Ovary (tissue), 9 donors: Measurements from ENCODE around the gene KCND2. TPM values are rescaled to one million over a fixed set of nuclear protein-coding genes. Genes with fewer than 3 reads are reported as not detected.

ENCODE experiments used
- DNase-seq, 5 donors: peaks; one replicate each; pipeline ENCODE4 v3.0.0-alpha.2; 2019 to 2020
- H3K27ac ChIP-seq, 2 donors: fragments of 200-600 bp; one replicate each; pipeline versions ENCODE4 v1.5.1 to v1.8.0; 2019 to 2022
- H3K27me3 ChIP-seq: fragments of 200-600 bp; one replicate; pipeline ENCODE4 v1.8.0; 2022
- H3K36me3 ChIP-seq: fragments of 200-600 bp; sonication (generic); one replicate; pipeline ENCODE4 v1.5.1; 2019
- H3K4me1 ChIP-seq: one replicate; pipeline ENCODE4 v1.8.1; 2013; ENCODE audit warnings: mild to moderate bottlenecking, moderate library complexity; ENCODE audit not compliant: insufficient read depth
- H3K4me3 ChIP-seq: fragments of 200-600 bp; sonication (generic); one replicate; pipeline ENCODE4 v1.5.1; 2017
- H3K9me3 ChIP-seq, 2 donors: fragments of 200-600 bp in 1 of 2; sonication (generic) in 1 of 2; one replicate each; pipeline versions ENCODE4 v1.5.1 to v1.8.1; 2013 to 2019; ENCODE audit warnings: mild to moderate bottlenecking in 1 of 2, moderate library complexity in 1 of 2
- EP300 ChIP-seq: sonication (generic); formaldehyde crosslinking; IDR thresholded peaks from one replicate; pipeline ENCODE4 v1.6.1; 2017; ENCODE audit warnings: antibody characterized with exemption
- POLR2A ChIP-seq: fragments of 450-650 bp; IDR thresholded peaks from one replicate; pipeline ENCODE4 v1.6.1; 2017; ENCODE audit warnings: antibody characterized with exemption, mild to moderate bottlenecking, moderate library complexity
- WGBS, 3 donors: extraction: QIAGEN DNeasy Blood & Tissue Kit in 1 of 3; methylation state at CpG; one replicate each; pipeline versions ENCODE4 v1.1.5 to v1.1.7; 2013 to 2017; 5-methylcytosine and 5-hydroxymethylcytosine counted together
- intact Hi-C, 4 donors: fragments of 100-400 bp; cut with DNase I; formaldehyde crosslinking; loops; one replicate each; pipeline versions ENCODE4 v1.11.0 to v1.15.1; 2022 to 2023
- polyA plus RNA-seq, 2 donors: library from polyadenylated mRNA; stranded (reverse); fragments of 200-250 nt in 1 of 2; fragments of 350-450 nt in 1 of 2; fragmentation: Illumina TruSeq in 1 of 2; extraction: RNeasy Lipid Tissue Mini Kit (QIAGEN cat#74804) in 1 of 2; gene quantifications; one replicate each; pipeline ENCODE4 v1.2.3, GENCODE V29; 2013 to 2014
- total RNA-seq, 7 donors: library from RNA; depleted of rRNA in 2 of 7; stranded (reverse); fragments of >200 nt in 2 of 7; fragmentation: NEBNext Ultra II Directional in 3 of 7; extraction: Animal tissue kit (Norgen Biotek cat#: 25700) in 3 of 7; gene quantifications; one replicate each; pipeline versions ENCODE4 v1.1.0 to v1.2.4, GENCODE V29; 2016 to 2023
- TF ChIP-seq, protein P1 (sequence below), 3 donors: fragments of 450-650 bp in 2 of 3; fragments of 200-600 bp in 1 of 3; IDR thresholded peaks; one replicate each; pipeline versions ENCODE4 v1.5.1 to v1.8.0; 2016 to 2022; ENCODE audit warnings: antibody characterized with exemption in 3 of 3, mild to moderate bottlenecking in 1 of 3
- donor health status: DM: no; HTN: no; CAD: no; lungs with moderate emphysema.
- donor health status: DM: no; HTN: no; CAD: no.
- donor health status: Bipolar disorder and iron deficiency.
- donor health status: DM: yes; HTN: yes; CAD: no.
- donor health status: DM: no; HTN: no; CAD: no.
- donor health status: DM: yes; HTN: yes; CAD: no.

Gene KCND2
- total and polyA plus RNA-seq, 9 donors: 3.2 to 14.5 (median 5.4) TPM

DNA sequence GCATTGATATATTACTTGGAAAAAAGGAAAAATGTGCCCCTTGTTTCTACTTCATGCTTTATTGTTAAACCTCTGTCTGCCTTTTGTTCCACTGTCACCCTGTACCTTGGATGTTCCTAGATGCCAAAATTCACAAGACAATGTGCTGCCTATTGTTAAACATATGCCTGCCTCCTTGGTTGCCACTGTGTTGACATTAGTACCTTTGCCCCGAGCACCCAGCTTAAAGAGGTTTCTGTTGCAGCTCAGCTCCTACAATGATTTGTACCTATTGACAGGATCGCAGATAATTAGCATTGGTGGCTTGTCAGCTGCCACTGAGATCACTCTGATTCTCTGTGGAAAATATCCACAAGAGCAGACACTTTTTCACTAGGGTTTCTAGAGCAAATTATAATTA is 188.0 kb downstream of the KCND2 start:
- intact Hi-C loops: no loop called here
- 73 to 83% (median 80%) methylated on average over 2 of the region's 2 CpGs for WGBS, 3 donors

DNA sequence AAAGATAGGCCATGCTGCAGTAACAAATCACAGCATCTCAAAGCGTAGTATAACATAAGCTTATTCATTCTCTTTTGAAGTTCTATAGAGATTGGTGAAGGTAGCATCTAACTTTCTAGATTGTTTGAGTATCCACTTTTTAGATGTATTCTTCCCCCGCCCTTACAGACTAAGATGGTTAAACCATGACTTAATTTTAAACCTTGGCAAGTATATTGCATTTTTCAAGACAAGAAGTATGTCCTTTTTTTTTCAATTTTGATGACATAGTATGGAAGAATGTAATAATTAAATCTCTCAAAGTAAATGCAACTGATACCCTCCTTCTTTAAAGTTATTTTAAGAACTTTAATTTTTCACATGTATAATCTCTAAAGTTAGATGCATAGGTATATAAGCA is 190.0 kb downstream of the KCND2 start:
- no peak overlapping the region for H3K27ac ChIP-seq
- H3K27me3 ChIP-seq: no peaks in the 10 kb centered on the region
- TF ChIP-seq EP300 (no peak), POLR2A (no peak)
- TF ChIP-seq, protein P1, sequence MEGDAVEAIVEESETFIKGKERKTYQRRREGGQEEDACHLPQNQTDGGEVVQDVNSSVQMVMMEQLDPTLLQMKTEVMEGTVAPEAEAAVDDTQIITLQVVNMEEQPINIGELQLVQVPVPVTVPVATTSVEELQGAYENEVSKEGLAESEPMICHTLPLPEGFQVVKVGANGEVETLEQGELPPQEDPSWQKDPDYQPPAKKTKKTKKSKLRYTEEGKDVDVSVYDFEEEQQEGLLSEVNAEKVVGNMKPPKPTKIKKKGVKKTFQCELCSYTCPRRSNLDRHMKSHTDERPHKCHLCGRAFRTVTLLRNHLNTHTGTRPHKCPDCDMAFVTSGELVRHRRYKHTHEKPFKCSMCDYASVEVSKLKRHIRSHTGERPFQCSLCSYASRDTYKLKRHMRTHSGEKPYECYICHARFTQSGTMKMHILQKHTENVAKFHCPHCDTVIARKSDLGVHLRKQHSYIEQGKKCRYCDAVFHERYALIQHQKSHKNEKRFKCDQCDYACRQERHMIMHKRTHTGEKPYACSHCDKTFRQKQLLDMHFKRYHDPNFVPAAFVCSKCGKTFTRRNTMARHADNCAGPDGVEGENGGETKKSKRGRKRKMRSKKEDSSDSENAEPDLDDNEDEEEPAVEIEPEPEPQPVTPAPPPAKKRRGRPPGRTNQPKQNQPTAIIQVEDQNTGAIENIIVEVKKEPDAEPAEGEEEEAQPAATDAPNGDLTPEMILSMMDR (IDR thresholded peaks at IDR 0.05): no peak
- 91 to 95% (median 93%) methylated on average over 2 of the region's 2 CpGs for WGBS, 3 donors
- no peaks in the 10 kb centered on the region for H3K36me3 ChIP-seq
- H3K4me3 ChIP-seq: no peak overlapping the region
- no peak for DNase-seq
- intact Hi-C loops: no loop called here
- no peaks in the 10 kb centered on the region for H3K9me3 ChIP-seq
- H3K4me1 ChIP-seq: no peaks in the 10 kb centered on the region

More for the DNA sequence above, 188.0 kb downstream of the KCND2 start:
- Histone ChIP-seq H3K4me3 (no peak overlapping the region), H3K36me3 (no peaks in the 10 kb centered on the region), H3K27me3 (no peaks in the 10 kb centered on the region), H3K27ac (no peak overlapping the region), H3K4me1 (no peaks in the 10 kb centered on the region), H3K9me3 (peaks cover 0 to 5% of the 10 kb centered on the region in 2 donors)
- no peak for DNase-seq
- TF ChIP-seq, protein P1 (IDR thresholded peaks at IDR 0.05): no peak
- TF ChIP-seq EP300 (no peak), POLR2A (no peak)

DNA sequence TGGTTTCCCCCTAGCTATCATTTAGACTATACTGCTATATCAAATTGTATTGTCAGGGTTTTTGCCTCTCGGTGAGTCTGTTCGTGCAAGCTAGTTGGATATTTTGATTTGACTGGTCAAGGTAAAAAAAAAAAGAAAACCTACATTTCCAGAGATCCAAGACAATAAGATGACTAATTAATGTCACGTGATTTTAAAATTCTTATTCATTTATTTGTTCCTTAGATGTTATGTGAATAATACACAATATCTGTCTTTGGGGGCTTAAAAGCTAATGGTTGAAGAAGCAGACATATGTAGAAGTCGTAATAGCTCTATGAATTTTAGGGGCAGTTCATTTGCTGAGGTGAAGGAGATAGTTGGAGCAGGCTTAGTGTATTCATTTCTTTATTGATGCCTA is 191.1 kb downstream of the KCND2 start:
- Histone ChIP-seq H3K27me3 (no peaks in the 10 kb centered on the region), H3K9me3 (no peaks in the 10 kb centered on the region), H3K36me3 (no peaks in the 10 kb centered on the region), H3K4me1 (no peaks in the 10 kb centered on the region), H3K4me3 (no peak overlapping the region), H3K27ac (no peak overlapping the region)
- intact Hi-C loops: no loop called here
- no peak for DNase-seq
- 94 to 95% (median 94%) methylated on average over 4 of the region's 4 CpGs for WGBS, 3 donors
- TF ChIP-seq EP300: no peak
- TF ChIP-seq POLR2A: no peak
- TF ChIP-seq, protein P1 (IDR thresholded peaks at IDR 0.05): no peak

DNA sequence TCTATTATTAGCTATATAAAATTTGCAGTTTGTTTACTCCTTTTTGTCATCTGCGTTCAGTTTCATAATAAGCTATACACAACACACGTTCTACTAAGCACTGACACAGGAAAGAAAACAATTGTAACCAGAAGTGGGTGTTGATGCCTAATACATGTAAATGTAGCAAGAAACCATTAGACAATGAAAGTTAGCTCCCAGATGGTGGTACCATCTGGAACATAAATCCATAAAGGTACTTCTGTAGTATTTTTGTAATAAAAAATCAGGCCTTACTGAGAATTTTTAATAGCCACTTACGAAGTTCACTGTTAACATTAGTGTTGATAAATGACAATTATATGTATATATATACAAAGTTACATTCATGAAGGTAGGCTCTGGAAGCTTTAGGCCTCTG is 194.7 kb downstream of the KCND2 start:
- intact Hi-C loops: no loop called here
- DNase-seq: no peak
- 90 to 93% (median 91%) methylated on average over 3 of the region's 3 CpGs for WGBS, 3 donors
- no peak overlapping the region for H3K4me3 ChIP-seq
- H3K36me3 ChIP-seq: no peaks in the 10 kb centered on the region
- no peaks in the 10 kb centered on the region for H3K9me3 ChIP-seq
- H3K27ac ChIP-seq: no peak overlapping the region
- H3K4me1 ChIP-seq: no peaks in the 10 kb centered on the region
- H3K27me3 ChIP-seq: no peaks in the 10 kb centered on the region
- TF ChIP-seq, protein P1 (IDR thresholded peaks at IDR 0.05): no peak
- TF ChIP-seq EP300: no peak
- TF ChIP-seq POLR2A: no peak
